Right atrium auricular region (tissue), 2 donors: ENCODE results near the gene UTP18. TPM values are rescaled to one million over a fixed set of nuclear protein-coding genes. Genes with fewer than 3 reads are reported as not detected.
"Not testable (repeated sequence)": the region's sequence is repeated elsewhere in the genome, so short reads cannot be mapped to it uniquely, and the experiment has no call there.

Experiments
- DNase-seq: peaks from one replicate; pipeline ENCODE4 v3.0.0-alpha.2; 2019; ENCODE audit warnings: low spot score
- H3K27ac ChIP-seq, 2 donors: fragments of 200-600 bp; sonication (generic); 1 replicate in 1 of 2; 2 replicates in 1 of 2; pipeline ENCODE4 v1.5.1; 2016 to 2019
- H3K27me3 ChIP-seq, 2 donors: fragments of 200-600 bp; sonication (generic); one replicate each; pipeline versions ENCODE4 v1.5.1 to v1.6.0; 2017 to 2019
- H3K36me3 ChIP-seq: fragments of 200-600 bp; sonication (generic); one replicate; pipeline ENCODE4 v1.5.1; 2016
- H3K4me1 ChIP-seq, 2 donors: fragments of 200-600 bp; sonication (generic); one replicate each; pipeline versions ENCODE4 v1.5.1 to v1.6.0; 2017 to 2019
- H3K4me3 ChIP-seq, 2 donors: fragments of 200-600 bp; sonication (generic); 1 replicate in 1 of 2; 2 replicates in 1 of 2; pipeline ENCODE4 v1.5.1; 2017 to 2019; ENCODE audit warnings: mild to moderate bottlenecking in 1 of 2, moderate library complexity in 1 of 2
- H3K9me3 ChIP-seq, 2 donors: fragments of 200-600 bp; sonication (generic); one replicate each; pipeline ENCODE4 v1.5.1; 2019
- CTCF ChIP-seq, 2 donors: fragments of 200-600 bp; sonication (generic); IDR thresholded peaks; one replicate each; pipeline ENCODE4 v1.5.1; 2019; ENCODE audit warnings: antibody characterized with exemption in 2 of 2
- total RNA-seq, 2 donors: library from RNA; depleted of rRNA; stranded (reverse); fragments of >200 nt; gene quantifications; one replicate each; pipeline ENCODE4 v1.1.0, GENCODE V29; 2016

Gene UTP18
- total RNA-seq, 2 donors from 2014 or later: 5.2 to 15.1 TPM

GRCh38 chr17:51275381-51275780, 15.0 kb downstream of the UTP18 start:
- peaks cover 0 to 9% of the 10 kb centered on the region in 2 donors for H3K4me1 ChIP-seq
- no peaks in the 10 kb centered on the region for H3K9me3 ChIP-seq
- H3K27me3 ChIP-seq: no peaks in the 10 kb centered on the region
- no peak for TF ChIP-seq CTCF (IDR thresholded peaks at IDR 0.05)
- no peak for DNase-seq
- H3K36me3 ChIP-seq: peaks cover 59% of the 10 kb centered on the region
- H3K27ac ChIP-seq: no peak overlapping the region
- H3K4me3 ChIP-seq: no peak overlapping the region

- Histone ChIP-seq H3K27me3 (no peaks in the 10 kb centered on the region), H3K9me3 (no peaks in the 10 kb centered on the region), H3K36me3 (peaks cover 80% of the 10 kb centered on the region), H3K4me1 (no peaks in the 10 kb centered on the region), H3K4me3 (no peak overlapping the region), H3K27ac (no peak overlapping the region)
- DNase-seq: no peak
- TF ChIP-seq CTCF (IDR thresholded peaks at IDR 0.05): no peak
Observed at GRCh38 chr17:51279183-51279582, 18.8 kb downstream of the UTP18 start.

DNA sequence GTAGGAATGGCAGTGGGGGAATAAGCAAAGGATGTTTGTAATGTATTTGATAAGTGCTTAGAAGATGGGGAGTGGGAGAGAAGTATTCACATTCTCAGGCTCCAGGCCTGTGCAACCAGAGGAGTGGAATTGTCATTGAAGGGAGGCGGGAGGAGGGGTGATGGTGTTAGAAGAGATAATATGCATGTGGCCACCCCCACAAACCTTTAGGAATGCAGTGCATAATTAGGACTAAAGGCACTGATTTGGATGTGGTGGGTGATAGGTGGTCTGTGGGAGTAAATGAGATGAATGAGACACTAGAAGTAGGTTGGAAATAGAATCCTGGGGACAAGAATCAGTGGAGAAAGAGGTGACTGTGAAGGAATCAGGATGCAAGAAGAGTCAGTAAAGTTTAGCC, 27.1 kb downstream of the UTP18 start:
- no peak for DNase-seq
- Histone ChIP-seq H3K27me3 (no peaks in the 10 kb centered on the region), H3K4me1 (no peaks in the 10 kb centered on the region), H3K27ac (no peak overlapping the region), H3K36me3 (peaks cover 66% of the 10 kb centered on the region), H3K4me3 (no peak overlapping the region), H3K9me3 (no peaks in the 10 kb centered on the region)
- no peak for TF ChIP-seq CTCF (IDR thresholded peaks at IDR 0.05)

DNA sequence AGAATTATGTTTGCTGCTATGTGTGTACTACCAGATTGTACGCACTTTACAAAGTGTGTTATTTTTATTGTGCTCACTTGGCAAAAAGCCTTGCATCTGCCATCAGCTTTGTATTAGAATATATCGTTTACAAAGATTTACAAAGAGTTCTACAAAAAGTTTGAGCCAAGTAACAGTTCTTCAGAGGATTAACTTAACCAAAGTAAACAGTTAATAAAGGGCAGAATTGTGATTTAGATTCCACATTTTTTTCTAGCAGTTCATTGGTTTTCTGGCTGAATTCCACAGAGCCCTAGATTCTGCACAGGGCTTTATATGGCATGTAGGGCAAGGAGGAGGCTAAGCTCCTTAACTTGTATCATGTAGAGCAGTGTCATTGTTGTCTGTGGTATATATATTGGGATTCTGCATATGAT, 29.4 kb downstream of the UTP18 start:
- H3K36me3 ChIP-seq: peaks cover 65% of the 10 kb centered on the region
- H3K4me1 ChIP-seq: no peaks in the 10 kb centered on the region
- TF ChIP-seq CTCF (IDR thresholded peaks at IDR 0.05): no peak

GRCh38 chr17:51294338-51294737, 34.0 kb downstream of the UTP18 start:
- H3K9me3 ChIP-seq, H3K4me1 ChIP-seq, H3K27ac ChIP-seq, DNase-seq, H3K27me3 ChIP-seq, H3K4me3 ChIP-seq: not testable (repeated sequence)
- H3K36me3 ChIP-seq: peaks cover 28% of the 10 kb centered on the region

More for the DNA sequence above, 29.4 kb downstream of the UTP18 start:
- no peaks in the 10 kb centered on the region for H3K27me3 ChIP-seq
- H3K9me3 ChIP-seq: no peaks in the 10 kb centered on the region
- no peak for DNase-seq
- H3K27ac ChIP-seq: no peak overlapping the region
- H3K4me3 ChIP-seq: no peak overlapping the region

DNA sequence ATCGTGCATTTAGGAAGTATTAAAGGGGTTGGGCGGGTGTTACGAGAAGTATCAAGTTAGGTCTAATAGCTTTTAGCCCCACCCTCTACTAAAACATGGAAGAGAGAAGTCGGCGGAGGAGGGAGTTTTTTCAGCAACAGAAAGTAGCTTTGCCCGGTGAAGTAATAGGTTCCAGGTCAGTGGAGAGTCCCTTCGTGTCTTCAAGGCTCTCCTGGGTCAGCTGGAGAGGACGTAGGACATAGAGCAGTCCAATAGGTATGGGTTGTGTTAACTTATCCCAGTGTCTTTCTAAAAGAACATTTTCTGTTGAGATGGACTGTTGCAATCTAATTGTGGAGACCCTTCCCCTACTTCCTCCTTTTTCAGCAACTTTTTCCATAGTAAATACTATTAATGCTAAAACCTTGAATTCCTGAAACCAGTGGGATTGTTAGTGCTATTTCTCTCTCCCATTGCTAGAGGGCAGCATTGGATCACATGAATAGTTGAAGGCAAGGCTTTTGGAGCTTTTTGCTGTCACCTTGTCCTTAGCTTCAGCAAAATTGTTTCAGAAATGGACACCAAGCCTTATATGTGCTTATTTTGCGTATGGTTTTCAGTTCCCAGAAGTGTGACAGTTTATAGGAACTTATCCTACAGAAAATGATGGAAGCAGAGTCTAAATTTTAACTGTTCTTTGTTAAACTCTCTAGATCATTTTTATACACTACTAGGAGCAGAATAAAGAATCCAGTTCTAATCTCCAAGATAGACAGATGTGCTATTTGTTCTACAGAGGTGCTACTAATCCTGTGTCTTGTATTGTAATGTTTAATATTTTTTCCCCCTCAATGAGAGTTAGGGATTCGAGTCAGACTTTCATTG, 38.4 kb downstream of the UTP18 start:
- peak; percentile 42 to 69 for TF ChIP-seq CTCF (IDR thresholded peaks at IDR 0.05)
- DNase-seq: no peak
- Histone ChIP-seq H3K36me3 (peaks cover 14% of the 10 kb centered on the region), H3K9me3 (no peaks in the 10 kb centered on the region), H3K27ac (no peak overlapping the region), H3K4me3 (no peak overlapping the region), H3K4me1 (no peaks in the 10 kb centered on the region), H3K27me3 (no peaks in the 10 kb centered on the region)
